ENCODE data around the gene EGFLAM. TPM values are rescaled to one million over a fixed set of nuclear protein-coding genes. Genes with fewer than 3 reads are reported as not detected.

EGFLAM gene
- total RNA-seq, 1 experiment from 2014 or later = 1.1 TPM

DNA sequence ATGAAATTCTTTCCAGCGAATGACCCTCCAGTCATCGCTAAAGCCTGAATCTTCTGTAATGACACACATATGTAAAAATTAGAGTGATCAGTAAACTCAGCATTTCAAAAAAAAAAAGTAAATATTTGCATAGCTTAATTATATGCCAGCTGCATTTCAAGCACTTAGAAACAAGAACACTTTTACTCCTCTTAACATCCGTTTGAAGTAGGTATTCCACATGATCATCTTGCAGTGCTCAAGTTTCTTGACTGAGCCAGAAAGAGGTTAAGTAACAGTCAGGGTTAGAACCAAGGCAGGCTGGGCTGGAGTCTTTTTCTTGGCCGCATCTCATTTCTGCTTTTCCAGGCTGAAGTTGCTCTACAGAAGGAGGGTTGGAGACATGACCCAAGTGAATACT, 27.6 kb downstream of the EGFLAM start (continued):
- no peak for TF ChIP-seq NFE2L1 (CRISPR knock-in tag; IDR thresholded peaks at IDR 0.05)
- TF ChIP-seq NR1H2 (CRISPR knock-in tag; IDR thresholded peaks at IDR 0.05) = no peak
- TF ChIP-seq ZNF263 (CRISPR knock-in tag; IDR thresholded peaks at IDR 0.05; ENCODE audit: low read depth) = no peak
- TF ChIP-seq, protein P1, sequence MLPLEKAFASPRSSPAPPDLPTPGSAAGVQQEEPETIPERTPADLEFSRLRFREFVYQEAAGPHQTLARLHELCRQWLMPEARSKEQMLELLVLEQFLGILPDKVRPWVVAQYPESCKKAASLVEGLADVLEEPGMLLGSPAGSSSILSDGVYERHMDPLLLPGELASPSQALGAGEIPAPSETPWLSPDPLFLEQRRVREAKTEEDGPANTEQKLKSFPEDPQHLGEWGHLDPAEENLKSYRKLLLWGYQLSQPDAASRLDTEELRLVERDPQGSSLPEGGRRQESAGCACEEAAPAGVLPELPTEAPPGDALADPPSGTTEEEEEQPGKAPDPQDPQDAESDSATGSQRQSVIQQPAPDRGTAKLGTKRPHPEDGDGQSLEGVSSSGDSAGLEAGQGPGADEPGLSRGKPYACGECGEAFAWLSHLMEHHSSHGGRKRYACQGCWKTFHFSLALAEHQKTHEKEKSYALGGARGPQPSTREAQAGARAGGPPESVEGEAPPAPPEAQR (CRISPR knock-in tag; IDR thresholded peaks at IDR 0.05) = no peak
- TF ChIP-seq, protein P2, sequence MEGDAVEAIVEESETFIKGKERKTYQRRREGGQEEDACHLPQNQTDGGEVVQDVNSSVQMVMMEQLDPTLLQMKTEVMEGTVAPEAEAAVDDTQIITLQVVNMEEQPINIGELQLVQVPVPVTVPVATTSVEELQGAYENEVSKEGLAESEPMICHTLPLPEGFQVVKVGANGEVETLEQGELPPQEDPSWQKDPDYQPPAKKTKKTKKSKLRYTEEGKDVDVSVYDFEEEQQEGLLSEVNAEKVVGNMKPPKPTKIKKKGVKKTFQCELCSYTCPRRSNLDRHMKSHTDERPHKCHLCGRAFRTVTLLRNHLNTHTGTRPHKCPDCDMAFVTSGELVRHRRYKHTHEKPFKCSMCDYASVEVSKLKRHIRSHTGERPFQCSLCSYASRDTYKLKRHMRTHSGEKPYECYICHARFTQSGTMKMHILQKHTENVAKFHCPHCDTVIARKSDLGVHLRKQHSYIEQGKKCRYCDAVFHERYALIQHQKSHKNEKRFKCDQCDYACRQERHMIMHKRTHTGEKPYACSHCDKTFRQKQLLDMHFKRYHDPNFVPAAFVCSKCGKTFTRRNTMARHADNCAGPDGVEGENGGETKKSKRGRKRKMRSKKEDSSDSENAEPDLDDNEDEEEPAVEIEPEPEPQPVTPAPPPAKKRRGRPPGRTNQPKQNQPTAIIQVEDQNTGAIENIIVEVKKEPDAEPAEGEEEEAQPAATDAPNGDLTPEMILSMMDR (IDR thresholded peaks at IDR 0.05) = no peak
- TF ChIP-seq, protein P3, sequence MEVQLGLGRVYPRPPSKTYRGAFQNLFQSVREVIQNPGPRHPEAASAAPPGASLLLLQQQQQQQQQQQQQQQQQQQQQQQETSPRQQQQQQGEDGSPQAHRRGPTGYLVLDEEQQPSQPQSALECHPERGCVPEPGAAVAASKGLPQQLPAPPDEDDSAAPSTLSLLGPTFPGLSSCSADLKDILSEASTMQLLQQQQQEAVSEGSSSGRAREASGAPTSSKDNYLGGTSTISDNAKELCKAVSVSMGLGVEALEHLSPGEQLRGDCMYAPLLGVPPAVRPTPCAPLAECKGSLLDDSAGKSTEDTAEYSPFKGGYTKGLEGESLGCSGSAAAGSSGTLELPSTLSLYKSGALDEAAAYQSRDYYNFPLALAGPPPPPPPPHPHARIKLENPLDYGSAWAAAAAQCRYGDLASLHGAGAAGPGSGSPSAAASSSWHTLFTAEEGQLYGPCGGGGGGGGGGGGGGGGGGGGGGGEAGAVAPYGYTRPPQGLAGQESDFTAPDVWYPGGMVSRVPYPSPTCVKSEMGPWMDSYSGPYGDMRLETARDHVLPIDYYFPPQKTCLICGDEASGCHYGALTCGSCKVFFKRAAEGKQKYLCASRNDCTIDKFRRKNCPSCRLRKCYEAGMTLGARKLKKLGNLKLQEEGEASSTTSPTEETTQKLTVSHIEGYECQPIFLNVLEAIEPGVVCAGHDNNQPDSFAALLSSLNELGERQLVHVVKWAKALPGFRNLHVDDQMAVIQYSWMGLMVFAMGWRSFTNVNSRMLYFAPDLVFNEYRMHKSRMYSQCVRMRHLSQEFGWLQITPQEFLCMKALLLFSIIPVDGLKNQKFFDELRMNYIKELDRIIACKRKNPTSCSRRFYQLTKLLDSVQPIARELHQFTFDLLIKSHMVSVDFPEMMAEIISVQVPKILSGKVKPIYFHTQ (CRISPR knock-in tag; IDR thresholded peaks at IDR 0.05) = no peak
- TF ChIP-seq CBFB (CRISPR knock-in tag; IDR thresholded peaks at IDR 0.05; ENCODE audit: low read depth) = no peak
- TF ChIP-seq, protein P4, sequence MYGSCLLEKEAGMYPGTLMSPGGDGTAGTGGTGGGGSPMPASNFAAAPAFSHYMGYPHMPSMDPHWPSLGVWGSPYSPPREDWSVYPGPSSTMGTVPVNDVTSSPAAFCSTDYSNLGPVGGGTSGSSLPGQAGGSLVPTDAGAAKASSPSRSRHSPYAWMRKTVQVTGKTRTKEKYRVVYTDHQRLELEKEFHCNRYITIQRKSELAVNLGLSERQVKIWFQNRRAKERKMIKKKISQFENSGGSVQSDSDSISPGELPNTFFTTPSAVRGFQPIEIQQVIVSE (CRISPR knock-in tag; IDR thresholded peaks at IDR 0.05; ENCODE audit: borderline replicate concordance) = no peak

DNA sequence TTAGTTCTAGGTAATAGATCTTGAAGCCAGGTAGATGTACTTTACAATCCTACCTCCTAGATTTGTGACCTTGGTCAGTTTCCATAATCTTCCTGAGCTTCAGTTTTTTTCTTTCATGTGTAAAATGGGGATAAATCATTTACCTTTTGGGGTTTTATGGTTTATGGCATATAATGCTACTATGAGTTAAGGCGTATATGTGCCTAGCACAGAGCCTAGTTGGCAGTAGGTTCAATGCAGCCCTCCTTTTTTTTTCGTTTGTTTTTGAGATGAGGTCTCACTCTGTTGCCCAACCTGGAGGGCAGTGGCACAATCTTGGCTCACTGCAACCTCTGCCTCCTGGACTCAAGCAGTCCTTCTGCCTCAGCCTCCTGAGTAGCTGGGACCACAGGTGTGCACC, 28.8 kb downstream of the EGFLAM start:
- ATAC-seq (no peak), DNase-seq (ENCODE audit: low spot score) (no peak)
- Mint-ChIP-seq H3K27ac (no peak overlapping the region), H3K9me3 (no peaks in the 10 kb centered on the region), H3K27me3 (ENCODE audit: low read depth) (peaks cover 3% of the 10 kb centered on the region), H3K4me1 (peaks cover 24% of the 10 kb centered on the region), H3K36me3 (no peaks in the 10 kb centered on the region), H3K4me3 (no peak overlapping the region)
- CTCF ChIA-PET = no interaction called here
- TF ChIP-seq, protein P3 (CRISPR knock-in tag; IDR thresholded peaks at IDR 0.05) = no peak
- TF ChIP-seq NR1H2 (CRISPR knock-in tag; IDR thresholded peaks at IDR 0.05) (no peak), CBFB (CRISPR knock-in tag; IDR thresholded peaks at IDR 0.05; ENCODE audit: low read depth) (no peak), ZNF396 (CRISPR knock-in tag; IDR thresholded peaks at IDR 0.05; ENCODE audit: borderline replicate concordance) (no peak), CREM (CRISPR knock-in tag; IDR thresholded peaks at IDR 0.05) (no peak), ZBTB21 (CRISPR knock-in tag; IDR thresholded peaks at IDR 0.05; ENCODE audit: borderline replicate concordance) (no peak), EMX1 (CRISPR knock-in tag; IDR thresholded peaks at IDR 0.05) (no peak)
- POLR2A ChIA-PET = no interaction called here

DNA sequence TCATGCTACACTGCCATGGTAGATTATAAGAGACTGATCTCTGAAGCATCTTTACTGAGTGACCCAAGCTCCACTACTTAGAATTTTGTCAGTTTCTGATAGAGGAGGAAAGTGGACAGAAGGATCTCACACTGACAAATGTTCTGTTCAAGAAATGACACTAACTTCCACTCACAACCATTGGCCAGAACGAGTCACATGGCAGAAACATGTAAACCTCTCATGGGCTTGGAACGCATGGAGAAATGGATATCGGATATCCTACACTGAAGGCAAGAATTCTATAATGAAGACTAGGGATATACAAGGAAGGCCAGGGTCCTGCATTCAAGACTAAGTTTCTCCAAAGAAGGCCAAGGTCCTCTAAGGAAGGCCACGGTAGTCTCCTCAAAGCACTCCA, 31.1 kb downstream of the EGFLAM start:
- POLR2A ChIA-PET = no interaction called here
- H3K9me3 Mint-ChIP-seq = no peaks in the 10 kb centered on the region
- peaks cover 3% of the 10 kb centered on the region for H3K27me3 Mint-ChIP-seq (ENCODE audit: low read depth)
- no peak overlapping the region for H3K4me3 Mint-ChIP-seq
- peaks cover 13% of the 10 kb centered on the region; the same call in 1 of the 2 replicates for H3K4me1 Mint-ChIP-seq
- no peak overlapping the region for H3K27ac Mint-ChIP-seq
- ATAC-seq (no peak), DNase-seq (ENCODE audit: low spot score) (no peak)
- CTCF ChIA-PET = no interaction called here
- no peaks in the 10 kb centered on the region for H3K36me3 Mint-ChIP-seq
- TF ChIP-seq, protein P5, sequence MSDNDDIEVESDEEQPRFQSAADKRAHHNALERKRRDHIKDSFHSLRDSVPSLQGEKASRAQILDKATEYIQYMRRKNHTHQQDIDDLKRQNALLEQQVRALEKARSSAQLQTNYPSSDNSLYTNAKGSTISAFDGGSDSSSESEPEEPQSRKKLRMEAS (CRISPR knock-in tag; IDR thresholded peaks at IDR 0.05) = no peak
- TF ChIP-seq GTF2I (CRISPR knock-in tag; conservative IDR thresholded peaks at IDR 0.05) = no peak
- TF ChIP-seq SMAD3 (CRISPR knock-in tag; IDR thresholded peaks at IDR 0.05; ENCODE audit: borderline replicate concordance) = no peak
- TF ChIP-seq CBFB (CRISPR knock-in tag; IDR thresholded peaks at IDR 0.05; ENCODE audit: low read depth) = no peak
- no peak for TF ChIP-seq NFYB (CRISPR knock-in tag; conservative IDR thresholded peaks at IDR 0.05; ENCODE audit: low read depth)
- TF ChIP-seq, protein P6, sequence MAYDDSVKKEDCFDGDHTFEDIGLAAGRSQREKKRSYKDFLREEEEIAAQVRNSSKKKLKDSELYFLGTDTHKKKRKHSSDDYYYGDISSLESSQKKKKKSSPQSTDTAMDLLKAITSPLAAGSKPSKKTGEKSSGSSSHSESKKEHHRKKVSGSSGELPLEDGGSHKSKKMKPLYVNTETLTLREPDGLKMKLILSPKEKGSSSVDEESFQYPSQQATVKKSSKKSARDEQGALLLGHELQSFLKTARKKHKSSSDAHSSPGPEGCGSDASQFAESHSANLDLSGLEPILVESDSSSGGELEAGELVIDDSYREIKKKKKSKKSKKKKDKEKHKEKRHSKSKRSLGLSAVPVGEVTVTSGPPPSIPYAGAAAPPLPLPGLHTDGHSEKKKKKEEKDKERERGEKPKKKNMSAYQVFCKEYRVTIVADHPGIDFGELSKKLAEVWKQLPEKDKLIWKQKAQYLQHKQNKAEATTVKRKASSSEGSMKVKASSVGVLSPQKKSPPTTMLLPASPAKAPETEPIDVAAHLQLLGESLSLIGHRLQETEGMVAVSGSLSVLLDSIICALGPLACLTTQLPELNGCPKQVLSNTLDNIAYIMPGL (CRISPR knock-in tag; IDR thresholded peaks at IDR 0.05) = no peak
- TF ChIP-seq, protein P7, sequence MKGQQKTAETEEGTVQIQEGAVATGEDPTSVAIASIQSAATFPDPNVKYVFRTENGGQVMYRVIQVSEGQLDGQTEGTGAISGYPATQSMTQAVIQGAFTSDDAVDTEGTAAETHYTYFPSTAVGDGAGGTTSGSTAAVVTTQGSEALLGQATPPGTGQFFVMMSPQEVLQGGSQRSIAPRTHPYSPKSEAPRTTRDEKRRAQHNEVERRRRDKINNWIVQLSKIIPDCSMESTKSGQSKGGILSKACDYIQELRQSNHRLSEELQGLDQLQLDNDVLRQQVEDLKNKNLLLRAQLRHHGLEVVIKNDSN (CRISPR knock-in tag; IDR thresholded peaks at IDR 0.05) = no peak
- TF ChIP-seq ZNF232 (CRISPR knock-in tag; IDR thresholded peaks at IDR 0.05) = no peak
- TF ChIP-seq ZNF671 (CRISPR knock-in tag; IDR thresholded peaks at IDR 0.05) = no peak
- TF ChIP-seq ZNF121 (CRISPR knock-in tag; IDR thresholded peaks at IDR 0.05) = no peak
